Measurements from ENCODE around the gene CSPG5.

- TF ChIP-seq, protein P1, sequence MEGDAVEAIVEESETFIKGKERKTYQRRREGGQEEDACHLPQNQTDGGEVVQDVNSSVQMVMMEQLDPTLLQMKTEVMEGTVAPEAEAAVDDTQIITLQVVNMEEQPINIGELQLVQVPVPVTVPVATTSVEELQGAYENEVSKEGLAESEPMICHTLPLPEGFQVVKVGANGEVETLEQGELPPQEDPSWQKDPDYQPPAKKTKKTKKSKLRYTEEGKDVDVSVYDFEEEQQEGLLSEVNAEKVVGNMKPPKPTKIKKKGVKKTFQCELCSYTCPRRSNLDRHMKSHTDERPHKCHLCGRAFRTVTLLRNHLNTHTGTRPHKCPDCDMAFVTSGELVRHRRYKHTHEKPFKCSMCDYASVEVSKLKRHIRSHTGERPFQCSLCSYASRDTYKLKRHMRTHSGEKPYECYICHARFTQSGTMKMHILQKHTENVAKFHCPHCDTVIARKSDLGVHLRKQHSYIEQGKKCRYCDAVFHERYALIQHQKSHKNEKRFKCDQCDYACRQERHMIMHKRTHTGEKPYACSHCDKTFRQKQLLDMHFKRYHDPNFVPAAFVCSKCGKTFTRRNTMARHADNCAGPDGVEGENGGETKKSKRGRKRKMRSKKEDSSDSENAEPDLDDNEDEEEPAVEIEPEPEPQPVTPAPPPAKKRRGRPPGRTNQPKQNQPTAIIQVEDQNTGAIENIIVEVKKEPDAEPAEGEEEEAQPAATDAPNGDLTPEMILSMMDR (IDR thresholded peaks at IDR 0.05; ENCODE audit: insufficient read depth, low read length) = no peak
- TF ChIP-seq POLR2AphosphoS5 (IDR thresholded peaks at IDR 0.05; ENCODE audit: low read depth) (no peak), REST (IDR thresholded peaks at IDR 0.05; ENCODE audit: insufficient replicate concordance, low read depth) (no peak)
Observed at GRCh38 chr3:47541583-47542108, 37.0 kb downstream of the CSPG5 start.

Measured in HL-60 (cell line).